H9 (cell line): Measurements from ENCODE around the gene AMMECR1. TPM values are rescaled to one million over a fixed set of nuclear protein-coding genes. Genes with fewer than 3 reads are reported as not detected.

ENCODE experiments used
- DNase-seq: peaks from one replicate; pipeline ENCODE4 v3.0.0-alpha.2; 2017
- H2AFZ ChIP-seq: one replicate; pipeline ENCODE4 v1.6.1; 2013; ENCODE audit warnings: mild to moderate bottlenecking, low read length, control low read depth, moderate library complexity
- H2AK5ac ChIP-seq: 2 replicates; pipeline ENCODE4 v1.6.1; 2013; ENCODE audit warnings: low read length, control low read depth, mixed read lengths; ENCODE audit not compliant: insufficient read length
- H2BK120ac ChIP-seq: one replicate; pipeline ENCODE4 v1.6.1; 2013; ENCODE audit warnings: low read depth, mild to moderate bottlenecking, low read length, control low read depth, inconsistent platforms; ENCODE audit not compliant: poor library complexity, severe bottlenecking
- H2BK12ac ChIP-seq: 2 replicates; pipeline ENCODE4 v1.6.1; 2013; ENCODE audit warnings: low read length, control low read depth, mixed read lengths, low read depth; ENCODE audit not compliant: insufficient read length
- H2BK15ac ChIP-seq: 2 replicates; pipeline ENCODE4 v1.6.1; 2013; ENCODE audit warnings: low read depth, low read length, control low read depth
- H2BK20ac ChIP-seq: one replicate; pipeline ENCODE4 v1.6.1; 2013; ENCODE audit warnings: low read depth, mild to moderate bottlenecking, low read length, control low read depth, inconsistent platforms; ENCODE audit not compliant: poor library complexity, severe bottlenecking
- H2BK5ac ChIP-seq: 2 replicates; pipeline ENCODE4 v1.6.1; 2013; ENCODE audit warnings: low read length, control low read depth, mixed read lengths; ENCODE audit not compliant: insufficient read length
- H3K14ac ChIP-seq: 2 replicates; pipeline ENCODE4 v1.6.1; 2013; ENCODE audit warnings: low read length, control low read depth; ENCODE audit not compliant: insufficient read depth
- H3K18ac ChIP-seq: 2 replicates; pipeline ENCODE4 v1.6.1; 2013; ENCODE audit warnings: low read depth, mild to moderate bottlenecking, mixed read lengths, low read length, control low read depth; ENCODE audit not compliant: insufficient read length
- H3K23ac ChIP-seq: 2 replicates; pipeline ENCODE4 v1.6.1; 2013; ENCODE audit warnings: low read length, control low read depth, mixed read lengths, low read depth; ENCODE audit not compliant: insufficient read length
- H3K23me2 ChIP-seq: 2 replicates; pipeline ENCODE4 v1.6.1; 2013; ENCODE audit warnings: low read depth, mild to moderate bottlenecking, mixed read lengths, low read length, control low read depth; ENCODE audit not compliant: insufficient read length, poor library complexity, severe bottlenecking
- H3K27ac ChIP-seq: 2 replicates; pipeline ENCODE4 v1.5.1; 2013; ENCODE audit warnings: low read length, control low read depth, mixed read lengths, low read depth; ENCODE audit not compliant: insufficient read length
- H3K27me3 ChIP-seq: 2 replicates; pipeline ENCODE4 v1.6.1; 2013; ENCODE audit warnings: low read length, control low read depth, inconsistent platforms; ENCODE audit not compliant: insufficient read depth
- H3K4ac ChIP-seq: 2 replicates; pipeline ENCODE4 v1.6.1; 2013; ENCODE audit warnings: low read depth, mild to moderate bottlenecking, control low read depth, inconsistent platforms, low read length, moderate library complexity
- H3K4me1 ChIP-seq: 2 replicates; pipeline ENCODE4 v1.6.1; 2013; ENCODE audit warnings: low read length, control low read depth, inconsistent platforms; ENCODE audit not compliant: insufficient read depth
- H3K4me2 ChIP-seq: 2 replicates; pipeline ENCODE4 v1.6.1; 2013; ENCODE audit warnings: low read length, control low read depth, mixed read lengths; ENCODE audit not compliant: insufficient read length, insufficient read depth
- H3K56ac ChIP-seq: 2 replicates; pipeline ENCODE4 v1.6.1; 2013; ENCODE audit warnings: low read depth, mild to moderate bottlenecking, mixed read lengths, low read length, control low read depth; ENCODE audit not compliant: insufficient read length
- H3K79me1 ChIP-seq: 2 replicates; pipeline ENCODE4 v1.6.1; 2013; ENCODE audit warnings: low read depth, mild to moderate bottlenecking, moderate library complexity, low read length, control low read depth, inconsistent platforms; ENCODE audit not compliant: insufficient read depth, poor library complexity, severe bottlenecking
- H3K79me2 ChIP-seq: 2 replicates; pipeline ENCODE4 v1.6.1; 2013; ENCODE audit warnings: low read length, control low read depth, inconsistent platforms; ENCODE audit not compliant: insufficient read depth
- H3K9ac ChIP-seq: 2 replicates; pipeline ENCODE4 v1.6.1; 2013; ENCODE audit warnings: low read length, control low read depth, mixed read lengths; ENCODE audit not compliant: insufficient read length; ENCODE audit errors: extremely low read depth
- H3K9me3 ChIP-seq: one replicate; pipeline ENCODE4 v1.6.1; 2013; ENCODE audit warnings: low read depth, low read length, inconsistent platforms; ENCODE audit not compliant: control insufficient read depth
- H3T11ph ChIP-seq: one replicate; pipeline ENCODE4 v1.6.1; 2013; ENCODE audit warnings: mild to moderate bottlenecking, low read length, control low read depth, inconsistent platforms
- H4K20me1 ChIP-seq: one replicate; pipeline ENCODE4 v1.6.1; 2013; ENCODE audit not compliant: control insufficient read depth, insufficient read length, insufficient read depth
- H4K5ac ChIP-seq: 2 replicates; pipeline ENCODE4 v1.6.1; 2013; ENCODE audit warnings: low read depth, mild to moderate bottlenecking, mixed read lengths, low read length, control low read depth; ENCODE audit not compliant: insufficient read length
- H4K8ac ChIP-seq: replicated peaks from 2 replicates; pipeline ENCODE4 v1.6.1; 2013; ENCODE audit warnings: low read length, control low read depth, mixed read lengths, low read depth; ENCODE audit not compliant: insufficient read length
- H4K91ac ChIP-seq: 2 replicates; pipeline ENCODE4 v1.6.1; 2013; ENCODE audit warnings: low read depth, mild to moderate bottlenecking, moderate library complexity, mixed read lengths, low read length, control low read depth; ENCODE audit not compliant: insufficient read length
- H3K27ac Mint-ChIP-seq, 3 experiments: 2 replicates in 2 of 3; 3 replicates in 1 of 3; pipeline ENCODE4 v1.8.0; 2020 to 2021; ENCODE audit warnings: mixed read lengths in 3 of 3, mild to moderate bottlenecking in 1 of 3, moderate library complexity in 1 of 3
- H3K27me3 Mint-ChIP-seq: 2 replicates; pipeline ENCODE4 v1.8.0; 2021; ENCODE audit warnings: low read depth, mild to moderate bottlenecking, moderate library complexity, mixed read lengths
- H3K36me3 Mint-ChIP-seq, 3 experiments: 2 replicates in 2 of 3; 3 replicates in 1 of 3; pipeline ENCODE4 v1.8.0; 2020 to 2021; ENCODE audit warnings: low read depth in 3 of 3, mixed read lengths in 3 of 3; ENCODE audit not compliant: insufficient read depth in 1 of 3
- H3K4me1 Mint-ChIP-seq, 2 experiments: 2 replicates each; pipeline ENCODE4 v1.8.0; 2020; ENCODE audit warnings: mixed read lengths in 2 of 2
- H3K4me3 Mint-ChIP-seq, 2 experiments: 2 replicates in 1 of 2; 3 replicates in 1 of 2; pipeline ENCODE4 v1.8.0; 2020 to 2021; ENCODE audit warnings: mild to moderate bottlenecking in 2 of 2, mixed read lengths in 2 of 2, moderate library complexity in 1 of 2
- H3K9me3 Mint-ChIP-seq, 2 experiments: 2 replicates in 1 of 2; 3 replicates in 1 of 2; pipeline ENCODE4 v1.8.0; 2020; ENCODE audit warnings: mild to moderate bottlenecking in 2 of 2, mixed read lengths in 2 of 2, moderate library complexity in 1 of 2
- CTCF ChIP-seq: fragments of 200-600 bp; sonication (generic); conservative IDR thresholded peaks from 3 replicates; pipeline ENCODE4 v1.8.0; 2021; ENCODE audit warnings: antibody characterized with exemption, mild to moderate bottlenecking
- WGBS: extraction: QIAGEN DNeasy Blood & Tissue Kit; methylation state at CpG from one replicate; pipeline ENCODE4 v1.1.7; 2013; ENCODE audit warnings: missing lambda C conversion rate, low lambda C conversion rate, mixed read lengths; ENCODE audit not compliant: insufficient read length; ENCODE audit errors: extremely low coverage; 5-methylcytosine and 5-hydroxymethylcytosine counted together
- total RNA-seq: library from RNA; stranded (reverse); gene quantifications from 2 replicates; pipeline ENCODE4 v1.2.1, GENCODE V29; 2021

The AMMECR1 gene
- total RNA-seq, 1 experiment from 2014 or later: 28.5 TPM

GRCh38 chrX:110268886-110269285, 49.0 kb downstream of the AMMECR1 start:
- Histone ChIP-seq H3K27me3 (no peaks in the 10 kb centered on the region), H3K14ac (no peak overlapping the region), H2BK120ac (no peak overlapping the region), H4K91ac (no peak overlapping the region), H3K23me2 (no peaks in the 10 kb centered on the region), H4K5ac (no peak overlapping the region), H4K8ac (no peak overlapping the region), H3K4me1 (no peaks in the 10 kb centered on the region), H3K9me3 (no peaks in the 10 kb centered on the region), H2BK5ac (no peak overlapping the region), H2AFZ (no peak overlapping the region), H3K9ac (no peak overlapping the region), H3K79me2 (no peaks in the 10 kb centered on the region; the same call in 1 of the 2 replicates), H3K23ac (no peak overlapping the region), H3K56ac (no peak overlapping the region), H2BK15ac (no peak overlapping the region), H3K4ac (no peak overlapping the region), H3K27ac (no peak overlapping the region), H3K79me1 (no peaks in the 10 kb centered on the region), H2AK5ac (no peak overlapping the region), H2BK20ac (no peak overlapping the region), H4K20me1 (no peaks in the 10 kb centered on the region), H2BK12ac (no peak overlapping the region), H3T11ph (no peak overlapping the region), H3K4me2 (no peak overlapping the region), H3K18ac (no peak overlapping the region)
- WGBS: no CpG with 5 or more reads among the region's 1 CpG
- no peaks in the 10 kb centered on the region for H3K27me3 Mint-ChIP-seq
- no peak overlapping the region for H3K4me3 Mint-ChIP-seq
- H3K36me3 Mint-ChIP-seq: no peaks in the 10 kb centered on the region
- H3K4me1 Mint-ChIP-seq: peaks cover 21 to 32% of the 10 kb centered on the region in 2 experiments
- no peak for DNase-seq
- no peaks in the 10 kb centered on the region for H3K9me3 Mint-ChIP-seq
- H3K27ac Mint-ChIP-seq: peak overlapping the region in 1 of 3 experiments; percentile 26; a peak in 1 of 7 replicates
- no peak for TF ChIP-seq CTCF
